HepG2 (cell line): ENCODE data around the gene CPLX3. TPM values are rescaled to one million over a fixed set of nuclear protein-coding genes. Genes with fewer than 3 reads are reported as not detected.

Experiments
- ATAC-seq: fragments of 200-7000 bp; cut with Tn5 transposase; 3 replicates; pipeline ENCODE4 v1.9.1; 2020; ENCODE audit warnings: mild to moderate bottlenecking, moderate library complexity
- BruUV-seq: library from RNA; stranded (reverse); fragments of 400-500 nt; replicated peaks from 2 replicates; lab custom pipeline; 2021; lab: Mats Ljungman, UMichigan
- CTCF ChIA-PET: fragments of 300-600 bp; formaldehyde crosslinking; extraction: SDS; loops from one replicate; lab custom pipeline; 2021; ENCODE audit warnings: low total read pairs, inconsistent platforms, low intra/inter-chr PET ratio; lab: Yijun Ruan, JAX
- POLR2A ChIA-PET: fragments of 350-600 bp; sonication (Branson Sonifier 250); formaldehyde crosslinking; loops from one replicate; lab custom pipeline; 2020; ENCODE audit warnings: antibody characterized with exemption, inconsistent platforms; lab: Yijun Ruan, JAX
- DNase-seq: peaks from one replicate; pipeline ENCODE4 v3.0.0-alpha.2; 2015; ENCODE audit warnings: low spot score
- FAIRE-seq: peaks from 3 replicates; lab custom pipeline; 2011; peaks lifted over from hg19 to GRCh38; lab: Jason Lieb, UNC
- H2AFZ ChIP-seq: one replicate; pipeline ENCODE4 v1.6.1; 2011; ENCODE audit warnings: low read length, inconsistent platforms
- H3K27ac ChIP-seq: fragments of 300-600 bp; 3 replicates; pipeline ENCODE4 v1.8.0; 2011; ENCODE audit warnings: mixed run types, mild to moderate bottlenecking, mixed read lengths, low read length, inconsistent platforms; ENCODE audit not compliant: insufficient read depth; ENCODE audit errors: extremely low read length
- H3K27me3 ChIP-seq, 2 experiments: fragments of 200-600 bp in 1 of 2; 2 replicates in 1 of 2; 3 replicates in 1 of 2; pipeline versions ENCODE4 v1.6.0 to v1.8.0; 2011; ENCODE audit warnings: low read length in 2 of 2, mild to moderate bottlenecking in 2 of 2, moderate library complexity in 2 of 2, inconsistent platforms in 1 of 2; ENCODE audit not compliant: insufficient read depth in 2 of 2, control insufficient read depth in 1 of 2
- H3K36me3 ChIP-seq, 2 experiments: fragments of 200-600 bp in 1 of 2; replicated peaks in 1 of 2; 2 replicates in 1 of 2; 3 replicates in 1 of 2; pipeline versions ENCODE4 v1.5.1 to v1.8.0; 2011; ENCODE audit warnings: low read length in 2 of 2, inconsistent platforms in 1 of 2; ENCODE audit not compliant: insufficient read depth in 2 of 2, control insufficient read depth in 1 of 2
- H3K4me1 ChIP-seq: 2 replicates; pipeline ENCODE4 v1.5.1; 2012; ENCODE audit warnings: low read length, inconsistent platforms; ENCODE audit not compliant: insufficient read depth
- H3K4me2 ChIP-seq: 2 replicates; pipeline ENCODE4 v1.6.0; 2011; ENCODE audit warnings: low read depth, low read length, inconsistent platforms
- H3K4me3 ChIP-seq, 3 experiments: fragments of 200-600 bp in 1 of 3; sonication (generic), shearing (Covaris generic) in 1 of 3; replicated peaks in 1 of 3; 2 replicates each; pipeline ENCODE4 v1.5.1; 2011 to 2016; ENCODE audit warnings: low read length in 3 of 3, inconsistent platforms in 2 of 3, low read depth in 2 of 3, mild to moderate bottlenecking in 2 of 3, control low read depth in 1 of 3, mixed read lengths in 1 of 3; ENCODE audit not compliant: insufficient read depth in 1 of 3
- H3K79me2 ChIP-seq: one replicate; pipeline ENCODE4 v1.6.1; 2011; ENCODE audit warnings: low read length, inconsistent platforms; ENCODE audit not compliant: insufficient read depth
- H3K9ac ChIP-seq: 2 replicates; pipeline ENCODE4 v1.6.0; 2011; ENCODE audit warnings: mild to moderate bottlenecking, low read depth, low read length, inconsistent platforms; ENCODE audit not compliant: insufficient read depth
- H3K9me3 ChIP-seq: 2 replicates; pipeline ENCODE4 v1.5.1; 2012; ENCODE audit warnings: mild to moderate bottlenecking, low read length
- H4K20me1 ChIP-seq: 2 replicates; pipeline ENCODE4 v1.6.0; 2011; ENCODE audit warnings: inconsistent platforms, mild to moderate bottlenecking, low read length, moderate library complexity; ENCODE audit not compliant: insufficient read depth
- DDIT3 ChIP-seq: sonication (generic); formaldehyde crosslinking; IDR thresholded peaks from 2 replicates; pipeline ENCODE4 v1.4.0; 2020; ENCODE audit warnings: mild to moderate bottlenecking, missing genetic modification reagents
- FLYWCH1 ChIP-seq: sonication (generic); formaldehyde crosslinking; IDR thresholded peaks from 2 replicates; pipeline ENCODE4 v1.8.1; 2023; ENCODE audit warnings: mild to moderate bottlenecking, missing genetic modification reagents
- RFX3 ChIP-seq: IDR thresholded peaks from 2 replicates; pipeline ENCODE4 v1.6.1; 2016; ENCODE audit warnings: missing biosample characterization, missing genetic modification reagents
- TP53 ChIP-seq: sonication (generic); formaldehyde crosslinking; conservative IDR thresholded peaks from 2 replicates; pipeline ENCODE4 v1.4.0; 2020; ENCODE audit warnings: missing genetic modification reagents
- ZBTB4 ChIP-seq: sonication (generic); formaldehyde crosslinking; IDR thresholded peaks from 2 replicates; pipeline ENCODE4 v1.4.0; 2020; ENCODE audit warnings: missing genetic modification reagents, mild to moderate bottlenecking, borderline replicate concordance
- ZNF678 ChIP-seq: sonication (generic); formaldehyde crosslinking; IDR thresholded peaks from 2 replicates; pipeline ENCODE4 v1.4.0; 2020; ENCODE audit warnings: mild to moderate bottlenecking, missing genetic modification reagents
- WGBS: methylation state at CpG from one replicate; pipeline ENCODE4 v1.1.6; 2017; ENCODE audit warnings: low lambda C conversion rate; 5-methylcytosine and 5-hydroxymethylcytosine counted together
- in situ Hi-C: cut with HindIII; loops from 2 replicates; pipeline ENCODE4 v1.10.0; 2017; ENCODE audit warnings: low pct_unique_long_range_greater_than_20kb; ENCODE audit not compliant: extremely low pct_ligation_motif_present
- intact Hi-C: fragments of 100-400 bp; cut with micrococcal nuclease; formaldehyde crosslinking; loops from one replicate; pipeline ENCODE4 v1.10.0; 2022; ENCODE audit not compliant: unreplicated experiment
- polyA plus RNA-seq, 8 experiments: library from polyadenylated mRNA; depleted of rRNA in 3 of 8; stranded (reverse) in 7 of 8; unstranded in 1 of 8; fragments of >200 nt; fragmentation: Illumina TruSeq in 4 of 8; extraction: Trizol in 4 of 8; gene quantifications; 2 replicates each; pipeline versions ENCODE4 v1.2.1 to v1.2.3, GENCODE V29; 2011 to 2016; ENCODE audit warnings: low read depth in 4 of 8, missing spikeins in 1 of 8, mixed read lengths in 1 of 8; ENCODE audit not compliant: insufficient read depth in 1 of 8
- total RNA-seq, 5 experiments: library from RNA; depleted of rRNA; stranded (reverse); fragments of >200 nt; fragmentation: Illumina TruSeq; extraction: Trizol; gene quantifications; 2 replicates each; pipeline ENCODE4 v1.2.3, GENCODE V29; 2016; ENCODE audit warnings: low read depth in 1 of 5

Gene CPLX3
- total and polyA plus RNA-seq, 2 of the 13 experiments (the other 11 are each of a cell fraction or from before 2014, with no cell fraction given): not detected

- no peaks in the 10 kb centered on the region for H3K79me2 ChIP-seq
- no peak overlapping the region for H2AFZ ChIP-seq
- no peaks in the 10 kb centered on the region for H4K20me1 ChIP-seq
- no peak overlapping the region for H3K27ac ChIP-seq
- BruUV-seq: TSS peak; percentile 27
- TF ChIP-seq RFX3 (CRISPR knock-in tag) (no peak), DDIT3 (CRISPR knock-in tag) (no peak), TP53 (CRISPR knock-in tag) (no peak), ZNF678 (no peak), FLYWCH1 (CRISPR knock-in tag) (no peak), ZBTB4 (CRISPR knock-in tag) (no peak)
- peak overlapping the region; percentile 89 for H3K4me2 ChIP-seq
- WGBS: 94% methylated on average over 14 of the region's 14 CpGs
- ATAC-seq: no peak
- FAIRE-seq: no peak
- no peaks in the 10 kb centered on the region for H3K9me3 ChIP-seq
- ChIA-PET CTCF (interaction anchor here (1.0 to 1.8 kb wide), 2 partner anchors 71 to 73 kb away, joined by 3 to 6 read pairs; no protein-coding TSS in a partner anchor), POLR2A (interaction anchor here (0.6 to 1.0 kb wide), 5 partner anchors 16 to 60 kb away, joined by 3 to 7 read pairs (median 4); no protein-coding TSS in a partner anchor)
- H3K4me1 ChIP-seq: peaks cover 22% of the 10 kb centered on the region
- intact Hi-C loops (loop anchor here (2.0 kb wide), 1 partner anchor 15 kb away; no protein-coding TSS in a partner anchor), in situ Hi-C loops (no loop called here)
- peak overlapping the region; percentile 71; the same call in 1 of the 2 replicates for H3K9ac ChIP-seq
- H3K4me3 ChIP-seq: peak overlapping the region in 2 of 3 experiments; percentile 80 to 84; a peak in 5 of 6 replicates
- H3K36me3 ChIP-seq: peaks cover 6 to 17% of the 10 kb centered on the region in 2 experiments; a peak in 4 of 5 replicates
- H3K27me3 ChIP-seq: no peaks in the 10 kb centered on the region
- DNase-seq: no peak
These were observed 15.5 kb downstream of the CPLX3 start for GRCh38 chr15:74841891-74842373.
